Panc1 (cell line): ENCODE data around the gene EPHA6. TPM values are rescaled to one million over a fixed set of nuclear protein-coding genes. Genes with fewer than 3 reads are reported as not detected.

ENCODE experiments used
- ATAC-seq: fragments of 200-7000 bp; cut with Tn5 transposase; 2 replicates; pipeline ENCODE4 v1.9.1; 2020; ENCODE audit warnings: mild to moderate bottlenecking, moderate library complexity
- BruUV-seq: library from RNA; stranded (reverse); fragments of 400-500 nt; replicated peaks from 2 replicates; lab custom pipeline; 2021; lab: Mats Ljungman, UMichigan
- CTCF ChIA-PET: fragments of 300-600 bp; sonication (Branson Sonifier 250); formaldehyde crosslinking; loops from one replicate; lab custom pipeline; 2022; ENCODE audit warnings: antibody characterized with exemption; lab: Charles Lee
- POLR2A ChIA-PET: fragments of 300-600 bp; sonication (Branson Sonifier 250); formaldehyde crosslinking; loops from one replicate; lab custom pipeline; 2022; ENCODE audit warnings: antibody characterized with exemption; lab: Charles Lee
- DNase-seq: peaks from one replicate; pipeline ENCODE4 v3.0.0-alpha.2; 2010; ENCODE audit warnings: low read depth, low spot score
- H3K27ac ChIP-seq: 2 replicates; pipeline ENCODE4 v1.5.1; 2011; ENCODE audit warnings: mild to moderate bottlenecking, low read length, inconsistent platforms
- H3K27me3 ChIP-seq: fragments of 200-500 bp; sonication (Bioruptor generic); 2 replicates; pipeline ENCODE4 v1.6.0; 2014; ENCODE audit warnings: low read length, inconsistent platforms; ENCODE audit not compliant: control insufficient read depth, insufficient read depth
- H3K36me3 ChIP-seq: fragments of 200-500 bp; sonication (Bioruptor generic); 2 replicates; pipeline ENCODE4 v1.5.1; 2014; ENCODE audit warnings: inconsistent platforms, mild to moderate bottlenecking, low read length, moderate library complexity; ENCODE audit not compliant: control insufficient read depth, insufficient read depth
- H3K4me1 ChIP-seq: 2 replicates; pipeline ENCODE4 v1.5.1; 2011; ENCODE audit warnings: inconsistent platforms, mild to moderate bottlenecking, low read length, moderate library complexity; ENCODE audit not compliant: control insufficient read depth, insufficient read depth
- H3K4me3 ChIP-seq, 2 experiments: 2 replicates each; pipeline ENCODE4 v1.5.1; 2011 to 2012; ENCODE audit warnings: low read depth in 2 of 2, low read length in 2 of 2, mild to moderate bottlenecking in 2 of 2, inconsistent platforms in 1 of 2, moderate library complexity in 1 of 2
- H3K9me3 ChIP-seq: fragments of 200-500 bp; sonication (Bioruptor generic); 2 replicates; pipeline ENCODE4 v1.5.1; 2014; ENCODE audit warnings: low read depth, mild to moderate bottlenecking, inconsistent platforms, low read length, moderate library complexity; ENCODE audit not compliant: control insufficient read depth, insufficient read depth
- POLR2AphosphoS5 ChIP-seq: IDR thresholded peaks from 2 replicates; pipeline ENCODE4 v1.6.1; 2012; ENCODE audit warnings: mild to moderate bottlenecking, low read depth, low read length, moderate library complexity
- SIN3A ChIP-seq: IDR thresholded peaks from 2 replicates; pipeline ENCODE4 v1.6.1; 2012; ENCODE audit warnings: low read depth, mild to moderate bottlenecking, low read length, moderate library complexity, borderline replicate concordance; ENCODE audit not compliant: insufficient read depth
- TCF7L2 ChIP-seq: IDR thresholded peaks from 2 replicates; pipeline ENCODE4 v1.6.1; 2011; ENCODE audit warnings: mild to moderate bottlenecking, low read depth, low read length, inconsistent platforms
- in situ Hi-C: cut with HindIII; loops from 2 replicates; pipeline ENCODE4 v1.10.0; 2016; ENCODE audit warnings: low sequenced_read_pairs, low pct_unique_long_range_greater_than_20kb
- intact Hi-C: fragments of 100-400 bp; cut with micrococcal nuclease; formaldehyde crosslinking; loops from one replicate; pipeline ENCODE4 v1.10.0; 2022; ENCODE audit not compliant: unreplicated experiment
- total RNA-seq: library from RNA; stranded (reverse); gene quantifications from one replicate; pipeline ENCODE4 v1.2.1, GENCODE V29; 2021; ENCODE audit not compliant: unreplicated experiment
- TF ChIP-seq, protein P1 (sequence below), 2 experiments: IDR thresholded peaks; 2 replicates each; pipeline ENCODE4 v1.6.1; 2011 to 2012; ENCODE audit warnings: low read depth in 2 of 2, control low read depth in 1 of 2, low read length in 1 of 2, mild to moderate bottlenecking in 1 of 2, moderate library complexity in 1 of 2; ENCODE audit not compliant: insufficient read depth in 1 of 2
- TF ChIP-seq, protein P2 (sequence below): fragments of 450-650 bp; IDR thresholded peaks from 2 replicates; pipeline ENCODE4 v1.5.1; 2017; ENCODE audit warnings: mild to moderate bottlenecking

The EPHA6 gene
- total RNA-seq, 1 experiment from 2014 or later = 0.57 TPM

DNA sequence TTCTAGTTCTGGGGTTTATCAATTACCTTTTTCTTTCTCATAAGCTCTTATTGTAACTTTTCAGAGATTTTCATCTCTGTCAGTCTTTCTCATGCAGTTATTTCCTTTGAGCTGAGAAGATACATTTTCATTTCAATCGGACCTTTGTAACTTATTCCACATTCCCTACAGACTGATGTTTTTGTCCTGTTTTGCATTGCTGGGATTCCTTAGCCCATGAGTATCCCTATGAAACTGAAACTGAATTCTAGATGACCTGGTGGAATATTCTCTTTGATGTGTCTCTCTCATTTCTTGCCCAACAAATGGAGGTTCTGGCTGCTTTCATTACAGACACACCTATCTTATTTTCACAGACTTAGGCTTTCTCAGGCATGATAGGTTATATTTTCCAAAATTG lies 10.5 kb upstream of the EPHA6 start:
- no peak overlapping the region for H3K27ac ChIP-seq
- intact Hi-C loops = no loop called here
- no peaks in the 10 kb centered on the region for H3K36me3 ChIP-seq
- ATAC-seq = no peak
- CTCF ChIA-PET = no interaction called here
- TF ChIP-seq TCF7L2 = no peak
- TF ChIP-seq SIN3A = no peak
- TF ChIP-seq, protein P1, sequence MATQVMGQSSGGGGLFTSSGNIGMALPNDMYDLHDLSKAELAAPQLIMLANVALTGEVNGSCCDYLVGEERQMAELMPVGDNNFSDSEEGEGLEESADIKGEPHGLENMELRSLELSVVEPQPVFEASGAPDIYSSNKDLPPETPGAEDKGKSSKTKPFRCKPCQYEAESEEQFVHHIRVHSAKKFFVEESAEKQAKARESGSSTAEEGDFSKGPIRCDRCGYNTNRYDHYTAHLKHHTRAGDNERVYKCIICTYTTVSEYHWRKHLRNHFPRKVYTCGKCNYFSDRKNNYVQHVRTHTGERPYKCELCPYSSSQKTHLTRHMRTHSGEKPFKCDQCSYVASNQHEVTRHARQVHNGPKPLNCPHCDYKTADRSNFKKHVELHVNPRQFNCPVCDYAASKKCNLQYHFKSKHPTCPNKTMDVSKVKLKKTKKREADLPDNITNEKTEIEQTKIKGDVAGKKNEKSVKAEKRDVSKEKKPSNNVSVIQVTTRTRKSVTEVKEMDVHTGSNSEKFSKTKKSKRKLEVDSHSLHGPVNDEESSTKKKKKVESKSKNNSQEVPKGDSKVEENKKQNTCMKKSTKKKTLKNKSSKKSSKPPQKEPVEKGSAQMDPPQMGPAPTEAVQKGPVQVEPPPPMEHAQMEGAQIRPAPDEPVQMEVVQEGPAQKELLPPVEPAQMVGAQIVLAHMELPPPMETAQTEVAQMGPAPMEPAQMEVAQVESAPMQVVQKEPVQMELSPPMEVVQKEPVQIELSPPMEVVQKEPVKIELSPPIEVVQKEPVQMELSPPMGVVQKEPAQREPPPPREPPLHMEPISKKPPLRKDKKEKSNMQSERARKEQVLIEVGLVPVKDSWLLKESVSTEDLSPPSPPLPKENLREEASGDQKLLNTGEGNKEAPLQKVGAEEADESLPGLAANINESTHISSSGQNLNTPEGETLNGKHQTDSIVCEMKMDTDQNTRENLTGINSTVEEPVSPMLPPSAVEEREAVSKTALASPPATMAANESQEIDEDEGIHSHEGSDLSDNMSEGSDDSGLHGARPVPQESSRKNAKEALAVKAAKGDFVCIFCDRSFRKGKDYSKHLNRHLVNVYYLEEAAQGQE (IDR thresholded peaks at IDR 0.05; ENCODE audit: insufficient read depth in 1 of 2, low read depth in 2 of 2, low read length in 1 of 2) = no peak
- no peak for TF ChIP-seq POLR2AphosphoS5
- TF ChIP-seq, protein P2, sequence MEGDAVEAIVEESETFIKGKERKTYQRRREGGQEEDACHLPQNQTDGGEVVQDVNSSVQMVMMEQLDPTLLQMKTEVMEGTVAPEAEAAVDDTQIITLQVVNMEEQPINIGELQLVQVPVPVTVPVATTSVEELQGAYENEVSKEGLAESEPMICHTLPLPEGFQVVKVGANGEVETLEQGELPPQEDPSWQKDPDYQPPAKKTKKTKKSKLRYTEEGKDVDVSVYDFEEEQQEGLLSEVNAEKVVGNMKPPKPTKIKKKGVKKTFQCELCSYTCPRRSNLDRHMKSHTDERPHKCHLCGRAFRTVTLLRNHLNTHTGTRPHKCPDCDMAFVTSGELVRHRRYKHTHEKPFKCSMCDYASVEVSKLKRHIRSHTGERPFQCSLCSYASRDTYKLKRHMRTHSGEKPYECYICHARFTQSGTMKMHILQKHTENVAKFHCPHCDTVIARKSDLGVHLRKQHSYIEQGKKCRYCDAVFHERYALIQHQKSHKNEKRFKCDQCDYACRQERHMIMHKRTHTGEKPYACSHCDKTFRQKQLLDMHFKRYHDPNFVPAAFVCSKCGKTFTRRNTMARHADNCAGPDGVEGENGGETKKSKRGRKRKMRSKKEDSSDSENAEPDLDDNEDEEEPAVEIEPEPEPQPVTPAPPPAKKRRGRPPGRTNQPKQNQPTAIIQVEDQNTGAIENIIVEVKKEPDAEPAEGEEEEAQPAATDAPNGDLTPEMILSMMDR = no peak
- in situ Hi-C loops = no loop called here
- no peaks in the 10 kb centered on the region for H3K27me3 ChIP-seq
- H3K4me3 ChIP-seq = no peak overlapping the region
- H3K9me3 ChIP-seq = no peaks in the 10 kb centered on the region
- no TSS peak for BruUV-seq
- H3K4me1 ChIP-seq = no peaks in the 10 kb centered on the region
- POLR2A ChIA-PET = no interaction called here
- no peak for DNase-seq

DNA sequence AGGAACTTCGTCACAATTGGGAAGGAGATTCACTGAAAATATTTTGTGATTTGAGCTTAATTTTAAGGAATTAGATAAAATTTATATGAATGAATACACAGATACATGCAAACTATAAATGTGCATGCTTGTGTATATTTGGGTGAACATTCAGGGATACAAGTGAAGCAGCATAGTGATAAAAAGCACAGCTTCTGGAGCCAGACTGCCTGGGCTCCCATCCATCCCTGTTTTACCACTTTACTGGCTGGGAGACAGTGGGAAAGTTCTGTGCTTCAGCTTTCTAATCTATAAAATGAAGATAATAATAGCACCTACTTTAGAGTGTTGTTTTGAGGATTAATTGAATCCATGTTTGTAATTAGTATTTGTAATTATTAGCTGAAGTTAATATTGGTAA lies 8.1 kb upstream of the EPHA6 start:
- TF ChIP-seq, protein P2 = no peak
- TF ChIP-seq SIN3A (no peak), POLR2AphosphoS5 (no peak)
- TF ChIP-seq, protein P1 (IDR thresholded peaks at IDR 0.05; ENCODE audit: insufficient read depth in 1 of 2, low read depth in 2 of 2, low read length in 1 of 2) = no peak
- Histone ChIP-seq H3K4me3 (no peak overlapping the region), H3K4me1 (no peaks in the 10 kb centered on the region), H3K36me3 (no peaks in the 10 kb centered on the region), H3K27ac (no peak overlapping the region), H3K27me3 (no peaks in the 10 kb centered on the region), H3K9me3 (no peaks in the 10 kb centered on the region)
- no peak for ATAC-seq
- in situ Hi-C loops (no loop called here), intact Hi-C loops (no loop called here)
- no TSS peak for BruUV-seq
- no peak for DNase-seq
- ChIA-PET CTCF (interaction anchor here (0.6 kb wide), 1 partner anchor 10 kb away, joined by 4 read pairs; no protein-coding TSS in a partner anchor), POLR2A (no interaction called here)
